OCI-LY7 (cell line): ENCODE results near the gene DIS3.

Experiments used
- CTCF ChIP-seq: fragments of 200-600 bp; sonication (generic); conservative IDR thresholded peaks from 2 replicates; pipeline ENCODE4 v1.5.1; 2014; ENCODE audit warnings: mild to moderate bottlenecking, antibody characterized with exemption, low read length, moderate library complexity, mixed read lengths
- EZH2phosphoT487 ChIP-seq: fragments of 200-600 bp; sonication (generic); IDR thresholded peaks from 2 replicates; pipeline ENCODE4 v1.6.1; 2018; ENCODE audit warnings: low read depth, borderline replicate concordance, mild to moderate bottlenecking, mixed run types, antibody characterized with exemption, low read length, moderate library complexity, mixed read lengths

- no peak for TF ChIP-seq CTCF
- TF ChIP-seq EZH2phosphoT487 = no peak
Observed at GRCh38 chr13:72760189-72760588, 21.5 kb downstream of the DIS3 start.
